GM18907 (cell line): ENCODE results near the gene FOXL3.
"Not testable (repeated sequence)": the region's sequence is repeated elsewhere in the genome, so short reads cannot be mapped to it uniquely, and the experiment has no call there.

Experiments used
- ATAC-seq: cut with Tn5 transposase; IDR thresholded peaks from one replicate; pipeline ENCODE4 v1.9.1; 2021; ENCODE audit warnings: mild to moderate bottlenecking, moderate library complexity; ENCODE audit not compliant: unreplicated experiment

FOXL3 gene

GRCh38 chr7:335358-336148 lies 45.6 kb downstream of the FOXL3 start:
- no peak for ATAC-seq

GRCh38 chr7:336149-336533 lies 46.2 kb downstream of the FOXL3 start:
- not testable (repeated sequence) for ATAC-seq

- no peak for ATAC-seq
Observed at GRCh38 chr7:336810-337566, 47.0 kb downstream of the FOXL3 start.

- ATAC-seq, result no peak
Observed at GRCh38 chr7:337567-337951, 47.6 kb downstream of the FOXL3 start.

GRCh38 chr7:338295-339061 lies 48.5 kb downstream of the FOXL3 start:
- ATAC-seq, result no peak

- ATAC-seq, result no peak
Observed at GRCh38 chr7:339062-339342, 49.0 kb downstream of the FOXL3 start.

- no peak for ATAC-seq
Observed at GRCh38 chr7:339696-340095, 49.7 kb downstream of the FOXL3 start.

GRCh38 chr7:340200-340937 lies 50.4 kb downstream of the FOXL3 start:
- no peak for ATAC-seq
